Measurements from ENCODE around the gene FIBCD1. TPM values are rescaled to one million over a fixed set of nuclear protein-coding genes. Genes with fewer than 3 reads are reported as not detected.

Gene FIBCD1
- total RNA-seq, 1 experiment from 2014 or later, result 7.1 TPM

DNA sequence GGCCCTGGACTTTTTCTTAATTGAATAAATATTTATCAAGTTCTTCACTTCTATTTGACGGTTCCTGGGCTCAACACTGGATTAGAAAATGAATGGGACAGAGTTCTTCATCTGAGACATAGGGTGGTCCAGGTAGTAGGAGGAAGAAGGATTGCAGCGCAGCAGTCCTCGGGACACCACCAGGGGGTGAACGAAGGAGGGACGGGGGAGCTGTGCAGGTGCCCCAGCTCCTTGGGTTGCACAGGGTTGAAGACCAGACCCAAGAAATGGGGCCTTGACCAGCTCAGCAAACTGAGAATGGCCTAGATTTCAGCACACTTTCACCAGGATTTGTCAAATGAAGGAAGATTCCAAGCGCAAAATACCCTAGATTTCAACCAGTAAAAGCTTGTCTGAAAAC, 74.5 kb downstream of the FIBCD1 start:
- H3K9me3 ChIP-seq (ENCODE audit: control insufficient read depth, low read depth, low read length), result no peaks in the 10 kb centered on the region
- H3K18ac ChIP-seq (ENCODE audit: insufficient read length, low read depth, low read length), result no peak overlapping the region
- no peak overlapping the region for H3K56ac ChIP-seq (ENCODE audit: insufficient read length, low read depth, low read length)
- no peak overlapping the region for H3K4me2 ChIP-seq (ENCODE audit: insufficient read depth, insufficient read length, low read length)
- DNase-seq, result no peak
- H2AK5ac ChIP-seq (ENCODE audit: insufficient read length, low read length), result no peak overlapping the region
- 0 out of 2 replicates have a peak, but pooled peaks cover 2% of the 10 kb centered on the region for H3K4me1 ChIP-seq (ENCODE audit: insufficient read depth, low read length)
- H3K79me2 ChIP-seq (ENCODE audit: insufficient read depth, low read length), result peaks cover 2% of the 10 kb centered on the region; the same call in 1 of the 2 replicates
- H3K27me3 Mint-ChIP-seq (ENCODE audit: low read depth), result no peaks in the 10 kb centered on the region
- H4K5ac ChIP-seq (ENCODE audit: insufficient read length, low read depth, low read length), result no peak overlapping the region
- H3K79me1 ChIP-seq (ENCODE audit: insufficient read depth, low read depth, low read length, poor library complexity, severe bottlenecking), result no peaks in the 10 kb centered on the region
- WGBS (ENCODE audit: extremely low coverage, insufficient read length, low lambda C conversion rate), result no CpG with 5 or more reads among the region's 6 CpGs
- no peaks in the 10 kb centered on the region for H3K23me2 ChIP-seq (ENCODE audit: insufficient read length, low read depth, low read length, poor library complexity, severe bottlenecking)
- no peak overlapping the region for H2BK15ac ChIP-seq (ENCODE audit: low read depth, low read length)
- no peak overlapping the region for H2AFZ ChIP-seq (ENCODE audit: low read length)
- no peak overlapping the region for H3T11ph ChIP-seq (ENCODE audit: low read length)
- H3K27me3 ChIP-seq (ENCODE audit: insufficient read depth, low read length), result no peaks in the 10 kb centered on the region
- H3K27ac Mint-ChIP-seq, result no peak overlapping the region; a peak in 1 of 7 replicates
- H4K20me1 ChIP-seq (ENCODE audit: control insufficient read depth, insufficient read depth, insufficient read length), result no peaks in the 10 kb centered on the region
- no peak overlapping the region for H3K4me3 Mint-ChIP-seq
- H3K36me3 Mint-ChIP-seq (ENCODE audit: insufficient read depth in 1 of 3, low read depth in 3 of 3), result peaks cover 13 to 45% (median 42%) of the 10 kb centered on the region in 3 experiments; a peak in 6 of 7 replicates
- no peak overlapping the region for H3K4ac ChIP-seq (ENCODE audit: low read depth, low read length)
- no peak overlapping the region for H3K27ac ChIP-seq (ENCODE audit: insufficient read length, low read depth, low read length)
- no peak overlapping the region for H2BK20ac ChIP-seq (ENCODE audit: low read depth, low read length, poor library complexity, severe bottlenecking)
- H3K14ac ChIP-seq (ENCODE audit: insufficient read depth, low read length), result no peak overlapping the region
- peaks cover 7 to 9% of the 10 kb centered on the region in 2 experiments; a peak in 3 of 4 replicates for H3K4me1 Mint-ChIP-seq
- no peak overlapping the region for H3K9ac ChIP-seq (ENCODE audit: extremely low read depth, insufficient read length, low read length)
- no peak overlapping the region for H4K8ac ChIP-seq (replicated peaks; ENCODE audit: insufficient read length, low read depth, low read length)
- TF ChIP-seq, protein P1, sequence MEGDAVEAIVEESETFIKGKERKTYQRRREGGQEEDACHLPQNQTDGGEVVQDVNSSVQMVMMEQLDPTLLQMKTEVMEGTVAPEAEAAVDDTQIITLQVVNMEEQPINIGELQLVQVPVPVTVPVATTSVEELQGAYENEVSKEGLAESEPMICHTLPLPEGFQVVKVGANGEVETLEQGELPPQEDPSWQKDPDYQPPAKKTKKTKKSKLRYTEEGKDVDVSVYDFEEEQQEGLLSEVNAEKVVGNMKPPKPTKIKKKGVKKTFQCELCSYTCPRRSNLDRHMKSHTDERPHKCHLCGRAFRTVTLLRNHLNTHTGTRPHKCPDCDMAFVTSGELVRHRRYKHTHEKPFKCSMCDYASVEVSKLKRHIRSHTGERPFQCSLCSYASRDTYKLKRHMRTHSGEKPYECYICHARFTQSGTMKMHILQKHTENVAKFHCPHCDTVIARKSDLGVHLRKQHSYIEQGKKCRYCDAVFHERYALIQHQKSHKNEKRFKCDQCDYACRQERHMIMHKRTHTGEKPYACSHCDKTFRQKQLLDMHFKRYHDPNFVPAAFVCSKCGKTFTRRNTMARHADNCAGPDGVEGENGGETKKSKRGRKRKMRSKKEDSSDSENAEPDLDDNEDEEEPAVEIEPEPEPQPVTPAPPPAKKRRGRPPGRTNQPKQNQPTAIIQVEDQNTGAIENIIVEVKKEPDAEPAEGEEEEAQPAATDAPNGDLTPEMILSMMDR (conservative IDR thresholded peaks at IDR 0.05), result no peak
- no peak overlapping the region for H2BK12ac ChIP-seq (ENCODE audit: insufficient read length, low read depth, low read length)
- H3K23ac ChIP-seq (ENCODE audit: insufficient read length, low read depth, low read length), result no peak overlapping the region
- H4K91ac ChIP-seq (ENCODE audit: insufficient read length, low read depth, low read length), result no peak overlapping the region
- no peak overlapping the region for H2BK120ac ChIP-seq (ENCODE audit: low read depth, low read length, poor library complexity, severe bottlenecking)
- no peaks in the 10 kb centered on the region for H3K9me3 Mint-ChIP-seq
- H2BK5ac ChIP-seq (ENCODE audit: insufficient read length, low read length), result no peak overlapping the region

Data from H9 (cell line).